HG02642 (cell line): ENCODE measurements around the gene TSC22D4.

Experiments used
- ATAC-seq: cut with Tn5 transposase; IDR thresholded peaks from one replicate; pipeline ENCODE4 v1.9.1; 2021; ENCODE audit warnings: mild to moderate bottlenecking; ENCODE audit not compliant: unreplicated experiment, poor library complexity

The TSC22D4 gene

DNA sequence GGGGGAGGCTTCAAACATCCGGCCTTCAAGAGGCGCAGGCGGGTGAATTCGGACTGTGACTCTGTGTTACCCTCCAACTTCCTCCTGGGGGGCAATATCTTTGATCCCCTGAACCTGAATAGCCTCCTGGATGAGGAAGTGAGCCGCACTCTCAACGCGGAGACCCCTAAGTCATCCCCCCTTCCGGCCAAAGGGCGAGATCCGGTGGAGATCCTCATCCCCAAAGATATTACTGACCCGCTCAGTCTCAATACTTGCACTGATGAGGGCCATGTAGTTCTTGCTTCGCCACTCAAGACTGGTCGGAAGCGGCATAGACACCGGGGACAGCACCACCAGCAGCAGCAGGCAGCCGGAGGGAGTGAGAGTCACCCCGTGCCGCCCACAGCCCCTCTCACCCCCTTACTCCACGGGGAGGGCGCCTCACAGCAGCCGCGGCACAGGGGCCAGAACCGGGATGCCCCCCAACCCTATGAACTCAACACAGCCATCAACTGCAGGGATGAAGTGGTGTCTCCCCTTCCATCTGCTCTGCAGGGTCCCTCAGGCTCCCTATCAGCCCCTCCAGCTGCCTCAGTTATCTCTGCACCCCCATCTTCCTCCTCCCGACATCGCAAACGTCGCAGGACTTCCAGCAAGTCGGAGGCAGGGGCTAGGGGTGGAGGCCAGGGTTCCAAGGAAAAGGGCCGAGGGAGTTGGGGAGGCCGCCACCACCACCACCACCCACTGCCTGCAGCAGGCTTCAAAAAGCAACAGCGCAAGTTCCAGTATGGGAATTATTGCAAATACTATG is 48.3 kb downstream of the TSC22D4 start:
- no peak for ATAC-seq

DNA sequence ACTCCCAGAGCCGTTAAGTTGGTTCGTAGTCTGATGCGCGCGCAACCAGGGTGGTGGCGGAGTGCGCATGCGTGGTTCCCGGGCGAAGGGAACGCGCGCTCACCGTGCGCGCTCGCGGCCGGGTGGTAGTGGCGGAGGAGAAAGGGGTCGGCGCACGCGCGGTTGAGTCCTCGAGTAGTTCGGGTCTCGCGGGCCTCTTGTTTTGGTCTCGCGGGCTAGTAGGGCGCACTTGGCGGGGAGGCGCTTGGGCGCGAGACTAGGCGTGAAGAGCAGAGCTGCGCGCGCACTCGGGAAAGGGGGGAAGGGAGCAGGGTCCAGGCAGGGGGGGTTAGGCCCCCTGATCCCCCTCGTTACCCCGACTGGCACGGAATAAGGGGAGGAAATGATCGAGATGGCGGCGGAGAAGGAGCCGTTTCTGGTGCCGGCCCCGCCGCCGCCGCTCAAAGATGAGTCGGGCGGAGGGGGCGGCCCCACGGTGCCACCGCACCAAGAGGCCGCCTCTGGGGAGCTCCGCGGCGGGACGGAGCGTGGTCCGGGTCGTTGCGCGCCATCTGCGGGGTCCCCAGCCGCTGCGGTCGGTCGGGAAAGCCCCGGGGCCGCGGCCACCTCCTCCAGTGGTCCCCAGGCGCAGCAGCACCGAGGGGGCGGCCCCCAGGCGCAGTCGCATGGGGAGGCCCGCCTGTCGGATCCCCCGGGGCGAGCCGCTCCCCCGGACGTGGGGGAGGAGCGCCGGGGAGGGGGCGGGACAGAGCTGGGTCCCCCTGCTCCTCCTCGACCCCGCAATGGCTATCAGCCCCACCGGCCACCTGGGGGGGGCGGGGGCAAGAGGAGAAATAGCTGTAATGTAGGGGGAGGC is 49.1 kb downstream of the TSC22D4 start, which contains the start of gene MEPCE:
MEPCE (plus strand) TSS at position 195 of the 856 bp plus-strand sequence; CDS start at position 383, 188 bp downstream.
- ATAC-seq, result peak; percentile 43

DNA sequence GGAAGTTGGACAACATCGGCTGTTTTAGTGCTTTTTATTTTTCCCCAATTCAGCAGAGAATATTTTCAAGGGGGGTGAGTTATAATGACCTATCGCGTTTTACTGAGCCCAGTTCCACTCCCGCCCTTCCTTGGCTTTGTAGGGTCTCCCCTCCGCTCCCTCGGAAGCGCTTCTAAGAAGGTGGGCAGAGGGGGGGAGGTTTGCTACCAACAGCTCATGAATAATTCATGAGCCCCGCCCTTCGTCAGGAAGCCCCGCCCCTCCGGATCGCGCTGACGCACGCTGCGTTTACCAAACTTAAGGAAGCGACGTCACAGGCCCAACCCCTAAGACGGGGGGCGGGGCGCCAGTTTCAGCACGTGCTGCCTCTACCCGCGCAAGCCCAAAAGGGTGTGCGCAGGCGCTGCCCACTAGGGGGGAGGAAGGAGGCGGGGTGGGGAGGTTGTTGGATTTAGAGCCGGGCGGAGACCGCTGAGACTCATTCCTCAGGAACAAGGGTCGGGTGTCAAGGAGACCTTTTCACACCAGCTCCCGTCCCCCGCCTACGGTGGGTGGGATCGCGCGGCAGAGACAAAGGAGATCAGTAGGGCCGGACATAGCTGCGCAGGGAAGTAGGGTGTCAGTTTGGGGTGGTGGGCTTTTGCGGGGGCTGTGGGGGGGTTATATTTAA is 49.9 kb downstream of the TSC22D4 start:
- ATAC-seq, result peak; percentile 49

DNA sequence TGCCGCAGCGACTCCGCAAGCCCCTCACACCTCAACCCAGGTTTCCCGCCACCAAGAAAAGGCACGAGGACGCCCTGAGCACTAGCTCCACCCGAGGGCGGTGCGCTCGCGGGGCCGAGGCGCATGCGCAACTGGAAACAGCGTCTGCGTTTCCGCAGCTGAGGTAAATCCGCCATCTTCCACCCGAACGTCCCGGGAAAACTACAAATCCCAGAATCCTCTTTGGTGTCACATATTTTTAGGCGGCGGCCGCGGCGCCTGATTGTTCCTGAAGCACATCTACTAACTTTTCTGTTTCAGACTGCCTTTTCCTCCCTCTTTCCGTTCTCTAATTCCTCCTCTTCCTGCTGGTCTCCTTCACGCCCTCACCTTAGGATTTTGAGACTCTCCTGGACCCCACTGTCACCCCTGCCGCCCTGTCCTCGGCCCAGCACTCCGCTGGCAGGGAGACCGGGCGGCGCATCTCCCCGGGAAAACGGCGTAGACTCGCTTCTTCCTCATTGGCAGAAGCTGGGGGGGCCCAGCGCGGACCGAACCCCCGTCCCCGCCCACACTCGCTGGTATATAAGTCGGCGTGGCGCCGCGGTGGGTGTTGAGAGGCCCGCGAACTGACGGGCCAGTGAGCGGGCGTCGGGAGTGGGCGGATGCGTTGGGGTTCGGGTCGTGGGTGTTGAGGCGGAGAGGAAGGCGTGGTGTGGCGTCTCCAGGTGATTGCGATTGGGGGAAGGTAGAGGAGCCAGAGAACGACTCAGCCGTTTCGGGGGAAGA is 50.6 kb downstream of the TSC22D4 start, which contains the start of gene ZCWPW1:
ZCWPW1 (minus strand) TSS at position 505 of the 768 bp plus-strand sequence. CDS start 8,054 bp downstream, outside the sequence.
- peak; percentile 50 for ATAC-seq

DNA sequence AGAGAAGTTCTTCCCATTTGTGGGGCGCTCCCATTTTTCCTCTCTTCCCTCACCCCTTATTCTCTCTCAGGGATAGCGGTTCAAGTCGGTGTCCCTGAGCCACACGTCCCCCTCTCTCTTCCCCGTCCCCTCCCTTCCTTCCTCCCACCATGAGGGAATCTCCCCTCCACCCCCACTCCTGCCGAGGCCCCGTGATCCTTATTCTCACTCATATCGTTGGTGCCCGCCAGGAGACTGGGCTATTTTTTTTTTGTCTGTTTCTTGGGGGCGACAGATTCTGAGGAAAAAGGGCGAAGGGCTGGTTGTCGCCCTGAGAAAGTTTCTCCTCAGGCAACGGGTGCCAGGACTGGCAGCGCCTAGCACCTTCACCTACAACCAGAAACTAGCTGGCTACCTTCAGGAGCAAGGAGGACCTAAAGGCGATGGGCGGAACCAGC is 51.2 kb downstream of the TSC22D4 start:
- ATAC-seq, result no peak

DNA sequence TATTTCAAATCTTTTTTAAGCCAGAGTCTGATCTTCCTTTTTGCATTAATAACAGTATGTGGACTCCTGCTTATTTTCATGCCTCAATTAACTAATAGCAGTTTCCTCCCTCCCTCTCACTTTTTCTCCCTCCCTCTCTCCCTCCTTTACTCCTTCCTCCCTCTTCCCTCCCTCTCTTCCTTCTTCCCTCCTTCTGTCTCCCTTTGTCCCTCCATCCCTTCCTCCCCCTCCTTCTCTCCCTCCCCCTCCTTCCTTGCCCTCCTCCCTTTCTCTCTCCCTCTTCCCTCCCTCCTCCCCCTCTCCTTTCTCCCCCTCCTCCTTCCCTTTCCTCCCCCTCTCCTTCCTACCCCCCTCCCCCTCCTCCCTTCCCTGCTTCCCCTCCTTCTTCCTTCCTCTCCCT is 52.5 kb downstream of the TSC22D4 start:
- ATAC-seq, result no peak

DNA sequence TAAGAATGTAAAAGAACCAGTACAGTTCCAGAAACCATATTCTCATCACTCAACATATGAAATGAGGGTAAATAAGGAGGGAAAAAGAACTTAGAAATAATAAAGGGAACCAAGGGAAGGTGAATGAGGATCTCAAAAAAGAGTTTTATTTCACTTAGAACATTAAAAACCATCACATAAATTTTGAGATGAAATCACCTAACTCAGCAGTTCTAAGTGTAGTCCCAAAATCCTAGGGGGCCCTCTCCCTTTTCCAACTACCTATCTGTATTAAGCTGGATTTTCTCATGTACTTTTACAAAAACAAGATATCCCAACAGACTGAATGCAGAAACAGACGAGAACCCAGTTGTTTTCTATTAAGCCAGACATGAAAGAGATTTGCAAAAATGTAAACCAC is 53.7 kb downstream of the TSC22D4 start:
- no peak for ATAC-seq

DNA sequence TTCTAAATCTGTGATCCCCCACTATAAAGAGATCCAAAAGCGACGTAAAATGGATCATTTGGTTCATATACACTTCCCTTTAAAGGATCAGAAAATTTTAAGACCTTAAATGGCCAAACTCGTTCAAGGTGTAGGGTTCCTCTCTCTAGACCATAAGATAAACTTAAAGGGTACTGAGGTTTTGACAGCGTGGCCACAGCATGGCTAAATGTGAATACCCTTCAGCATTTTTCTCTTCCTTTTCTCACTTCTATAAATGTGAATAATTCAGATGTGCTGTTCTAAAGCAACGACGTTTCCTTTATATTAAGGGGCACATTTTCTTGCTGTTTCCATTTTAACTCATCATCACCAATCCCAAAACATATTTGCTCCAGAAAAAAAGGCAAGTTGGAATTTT is 55.7 kb downstream of the TSC22D4 start:
- ATAC-seq, result no peak

DNA sequence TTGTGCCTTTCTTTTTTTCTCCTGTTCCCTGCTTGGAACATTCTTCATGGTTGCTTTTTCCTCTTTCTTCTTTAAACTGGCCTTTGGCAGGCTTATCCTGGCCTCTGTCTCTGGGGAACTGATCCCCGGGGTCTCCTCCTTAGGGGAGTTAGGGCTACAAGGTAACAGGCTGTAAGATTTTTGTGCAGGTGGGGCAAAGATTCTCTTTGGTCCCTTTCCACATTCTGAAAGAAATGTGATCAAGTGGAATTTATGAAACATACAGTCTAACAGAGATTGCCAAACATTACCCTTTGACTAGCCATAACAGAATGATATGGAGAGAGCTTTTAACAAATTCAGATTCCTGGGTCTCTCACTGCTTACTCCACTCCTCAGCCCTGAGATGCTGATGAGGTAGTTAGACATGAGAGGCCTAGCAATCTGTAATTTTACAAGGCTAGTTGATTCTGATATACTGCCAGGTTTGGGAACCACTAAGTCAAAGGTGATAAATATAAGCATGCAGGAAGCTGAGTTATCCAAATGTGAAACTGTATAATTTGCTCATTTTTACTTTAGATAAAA is 59.3 kb downstream of the TSC22D4 start:
- no peak for ATAC-seq

DNA sequence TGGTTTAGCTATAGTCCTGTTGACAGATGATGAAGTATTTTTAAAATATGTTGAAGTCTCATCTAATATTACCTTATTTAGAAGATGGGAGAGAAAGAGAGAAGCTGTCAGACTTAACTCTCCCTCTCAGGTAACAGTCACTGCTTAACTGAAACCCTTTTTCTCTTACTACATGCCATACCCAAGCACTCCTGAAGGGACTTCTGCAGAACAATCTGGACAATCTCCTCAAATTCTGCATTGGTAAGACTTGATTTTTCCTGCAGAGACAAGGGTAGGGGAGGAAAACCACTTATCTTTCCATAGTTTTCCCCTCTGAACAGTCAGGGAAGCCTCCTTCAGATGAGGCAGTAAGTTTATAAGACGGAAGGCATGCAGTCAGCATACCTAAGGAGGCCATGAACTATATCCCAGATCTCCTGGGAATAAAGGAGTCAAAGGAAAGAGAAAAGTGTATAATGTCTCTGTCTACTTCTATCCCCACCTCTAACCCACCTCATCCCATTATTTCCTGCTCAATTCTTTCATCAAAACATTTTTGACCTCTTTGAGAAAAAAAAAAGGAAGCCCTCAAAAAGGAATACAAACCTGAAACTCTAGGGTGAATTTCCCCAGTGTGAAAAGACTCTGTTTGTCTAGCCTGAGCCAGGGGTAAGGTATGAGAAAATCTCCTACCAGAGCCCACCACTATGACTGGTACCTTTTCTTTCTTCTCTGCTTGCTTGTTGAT is 59.9 kb downstream of the TSC22D4 start:
- ATAC-seq, result no peak
